Stimulated activated memory B cell treated with anti-CD40 and anti-IgM and Interleukin-4, amounts not matched to agents 10 μg/mL and 1 μg/mL and 100 μg/mL, for 72 hours (primary cell): ENCODE results near the gene BCL2L1.
A peak's percentile ranks its signal among the peaks of the same experiment; 100 is the strongest.

ENCODE experiments used
- ATAC-seq: fragments of 150-1000 bp; cut with Tn5 transposase; 2 replicates; pipeline ENCODE4 v1.10.0; 2021
- H3K27ac Mint-ChIP-seq: one replicate; pipeline ENCODE4 v1.8.0; 2022; ENCODE audit warnings: mild to moderate bottlenecking, mixed read lengths
- H3K27me3 Mint-ChIP-seq: one replicate; pipeline ENCODE4 v1.8.0; 2022; ENCODE audit warnings: mixed read lengths
- H3K36me3 Mint-ChIP-seq: one replicate; pipeline ENCODE4 v1.8.0; 2022; ENCODE audit warnings: mixed read lengths
- H3K4me1 Mint-ChIP-seq: one replicate; pipeline ENCODE4 v1.8.0; 2022; ENCODE audit warnings: mixed read lengths
- H3K4me3 Mint-ChIP-seq: one replicate; pipeline ENCODE4 v1.8.0; 2022; ENCODE audit warnings: mild to moderate bottlenecking, moderate library complexity, mixed read lengths
- H3K9me3 Mint-ChIP-seq: one replicate; pipeline ENCODE4 v1.8.0; 2022; ENCODE audit warnings: mixed read lengths

Gene BCL2L1

DNA sequence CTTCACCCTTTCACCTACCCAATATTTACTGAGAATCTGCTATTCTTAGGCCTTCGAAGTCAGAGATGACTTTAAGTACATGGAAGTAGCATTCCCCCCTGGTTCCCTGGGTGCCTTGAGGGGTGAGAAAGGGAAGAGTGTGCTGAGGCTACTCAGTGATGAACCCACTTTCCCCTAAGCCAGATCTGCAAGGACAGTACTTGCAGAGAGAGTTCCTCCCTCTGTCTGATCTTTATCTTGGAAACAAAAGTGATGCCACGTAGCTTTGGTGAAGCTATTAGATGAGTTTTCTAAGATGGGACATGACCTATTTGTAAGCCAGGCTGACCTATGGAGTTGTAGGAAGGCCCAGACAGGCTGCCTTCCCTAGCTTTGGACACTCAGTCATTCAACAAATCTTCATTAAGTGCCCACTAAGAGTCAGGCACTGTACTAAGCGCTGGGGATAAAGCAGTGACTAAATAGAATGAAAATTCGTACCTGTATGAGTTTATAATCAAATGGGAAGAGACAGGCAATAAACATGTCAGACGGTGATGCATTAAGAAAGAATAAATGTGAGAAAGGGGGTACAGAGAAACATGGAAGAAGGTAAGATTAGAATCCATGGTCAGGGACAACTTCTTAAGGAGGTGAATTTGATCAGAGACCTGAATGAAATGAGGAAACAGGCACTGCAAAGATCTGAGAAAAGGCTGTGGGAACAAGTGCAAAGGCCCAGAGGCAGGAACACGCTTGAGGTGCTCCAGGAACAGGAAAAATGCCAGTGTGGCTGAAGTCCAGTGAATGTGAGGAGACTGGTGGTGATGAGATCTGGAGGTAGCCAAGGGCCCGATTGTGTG lies 42.2 kb downstream of the BCL2L1 start:
- Mint-ChIP-seq H3K36me3 (peaks cover 64% of the 10 kb centered on the region), H3K9me3 (no peaks in the 10 kb centered on the region), H3K27ac (peak overlapping the region; percentile 30), H3K4me1 (peaks cover 81% of the 10 kb centered on the region), H3K27me3 (no peaks in the 10 kb centered on the region), H3K4me3 (no peak overlapping the region)
- ATAC-seq: no peak

DNA sequence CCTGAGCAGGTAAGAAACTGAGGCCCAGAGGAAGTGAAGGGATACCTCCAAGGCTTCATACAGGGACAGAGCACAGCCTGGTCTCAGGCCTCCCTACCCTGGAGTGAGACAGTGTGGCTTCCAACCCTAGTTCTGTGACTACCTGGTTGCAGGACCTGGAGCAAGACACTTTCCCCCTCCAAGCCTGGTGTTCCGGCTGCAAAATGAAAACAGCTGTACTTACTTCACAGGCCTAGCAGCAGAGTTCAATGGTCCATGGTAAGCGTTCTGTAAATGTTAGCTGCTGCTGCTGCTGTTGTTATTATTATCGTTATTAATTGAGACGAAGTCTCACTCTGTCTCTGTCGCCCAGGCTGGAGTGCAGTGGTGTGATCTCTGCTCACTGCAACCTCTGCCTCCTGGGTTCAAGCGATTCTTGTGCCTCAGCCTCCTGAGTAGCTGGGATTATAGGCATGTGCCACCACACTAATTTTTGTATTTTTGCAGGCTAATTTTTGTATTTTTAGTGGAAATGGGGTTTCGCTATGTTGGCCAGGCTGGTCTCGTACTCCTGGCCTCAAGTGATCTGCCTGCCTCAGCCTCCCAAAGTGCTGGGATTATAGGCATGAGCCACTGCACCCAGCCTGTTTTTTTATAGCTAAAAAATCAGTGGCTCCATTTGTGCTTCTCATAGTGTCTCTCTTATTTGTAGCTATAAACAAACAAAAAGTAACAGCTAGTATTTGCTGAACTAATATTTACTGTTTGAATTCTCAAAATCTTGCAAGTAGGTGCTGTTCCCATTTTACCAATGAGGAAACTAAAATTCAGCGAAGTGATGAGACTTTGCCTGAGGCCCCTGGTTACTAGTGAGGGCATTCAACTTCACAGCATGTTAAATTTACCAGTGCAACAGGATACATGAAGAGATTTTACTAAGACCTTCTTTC lies 43.0 kb downstream of the BCL2L1 start:
- H3K4me1 Mint-ChIP-seq: peaks cover 81% of the 10 kb centered on the region
- H3K36me3 Mint-ChIP-seq: peaks cover 69% of the 10 kb centered on the region
- H3K9me3 Mint-ChIP-seq: no peaks in the 10 kb centered on the region
- H3K27me3 Mint-ChIP-seq: no peaks in the 10 kb centered on the region
- no peak overlapping the region for H3K4me3 Mint-ChIP-seq
- ATAC-seq: no peak
- peak overlapping the region; percentile 24 for H3K27ac Mint-ChIP-seq

DNA sequence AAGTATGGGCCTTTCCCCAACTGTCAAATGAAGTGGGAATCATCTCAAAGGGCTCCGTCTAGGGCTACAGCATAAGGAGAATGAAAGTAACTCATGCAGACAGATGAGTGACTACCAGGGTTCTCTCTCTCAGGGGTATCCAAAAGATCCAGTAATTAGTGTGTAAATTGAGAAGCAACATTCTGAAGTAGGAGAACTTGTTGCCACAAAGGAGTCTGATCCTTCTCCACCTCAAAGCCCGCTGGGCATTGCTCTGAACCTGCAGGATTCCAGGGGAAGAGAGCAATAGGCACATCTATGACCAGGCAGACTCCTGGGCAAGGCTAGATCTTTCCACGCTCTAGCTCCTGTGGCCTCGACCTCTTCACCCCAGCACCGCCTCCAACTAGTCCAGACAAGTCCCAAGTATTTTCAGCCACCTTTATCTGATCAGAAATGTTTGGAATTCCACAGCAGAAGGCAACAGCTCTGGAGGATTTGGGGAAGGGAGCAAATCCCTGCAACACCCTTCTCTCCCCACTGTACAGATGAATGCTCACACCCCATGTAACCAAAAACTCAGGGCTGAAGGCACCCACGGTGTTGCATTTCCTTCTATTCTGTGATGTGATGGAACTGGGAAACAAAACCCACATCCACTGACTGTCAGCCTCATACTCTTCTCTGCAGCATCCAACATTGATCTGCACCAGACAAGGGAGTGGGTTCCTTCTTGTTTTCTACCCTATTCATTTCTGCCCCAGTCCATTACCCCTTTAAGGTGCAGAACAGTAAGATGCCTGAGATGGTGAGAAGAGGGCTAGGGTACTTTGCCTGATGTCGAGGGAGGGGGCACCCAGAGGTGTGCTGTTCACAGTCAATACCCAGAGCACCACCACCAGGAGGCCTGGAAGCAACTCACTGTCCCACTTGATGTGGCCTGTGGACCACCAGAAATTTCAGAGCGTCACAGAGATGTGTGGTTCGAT lies 44.0 kb downstream of the BCL2L1 start:
- Mint-ChIP-seq H3K4me3 (no peak overlapping the region), H3K36me3 (peaks cover 78% of the 10 kb centered on the region), H3K27ac (peak overlapping the region; percentile 24), H3K4me1 (peaks cover 82% of the 10 kb centered on the region), H3K9me3 (no peaks in the 10 kb centered on the region), H3K27me3 (no peaks in the 10 kb centered on the region)
- no peak for ATAC-seq

DNA sequence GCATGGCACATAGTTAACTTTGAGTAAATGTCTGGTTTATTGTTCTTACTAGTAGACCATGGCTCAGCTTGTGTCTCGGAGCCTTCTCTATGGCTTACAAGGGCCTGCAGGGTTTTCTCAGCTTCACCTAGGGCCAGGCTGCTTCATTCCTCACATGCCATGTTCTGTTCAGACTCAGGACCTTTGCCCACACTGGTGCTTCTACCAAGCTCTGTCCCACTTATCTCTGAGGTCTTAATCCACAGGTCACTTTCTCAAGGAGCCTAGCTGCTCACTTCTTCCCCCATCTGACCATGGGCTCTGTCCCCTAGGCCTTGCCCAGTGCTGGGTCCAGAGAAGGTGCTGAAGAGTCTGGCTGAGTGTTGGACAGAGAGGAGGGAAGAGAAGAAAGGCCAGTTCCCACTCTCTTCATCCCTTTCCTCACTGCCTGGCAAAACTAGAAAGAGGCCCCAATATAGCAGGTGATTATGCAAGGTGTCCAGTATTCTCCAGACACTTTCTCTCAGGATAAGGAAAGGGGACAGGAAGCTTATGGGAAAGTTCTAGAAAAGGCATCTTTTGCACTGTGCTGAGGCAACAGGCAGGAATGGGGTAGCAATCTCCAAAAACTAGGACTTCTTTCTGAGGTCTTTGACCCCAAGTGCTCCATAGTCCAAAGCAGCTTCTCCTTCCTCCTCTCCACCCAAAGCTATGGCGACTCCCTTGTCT lies 45.0 kb downstream of the BCL2L1 start:
- H3K4me1 Mint-ChIP-seq: peaks cover 77% of the 10 kb centered on the region
- H3K27me3 Mint-ChIP-seq: no peaks in the 10 kb centered on the region
- no peak overlapping the region for H3K4me3 Mint-ChIP-seq
- no peak for ATAC-seq
- no peaks in the 10 kb centered on the region for H3K9me3 Mint-ChIP-seq
- H3K36me3 Mint-ChIP-seq: peaks cover 75% of the 10 kb centered on the region
- peak overlapping the region; percentile 60 for H3K27ac Mint-ChIP-seq

DNA sequence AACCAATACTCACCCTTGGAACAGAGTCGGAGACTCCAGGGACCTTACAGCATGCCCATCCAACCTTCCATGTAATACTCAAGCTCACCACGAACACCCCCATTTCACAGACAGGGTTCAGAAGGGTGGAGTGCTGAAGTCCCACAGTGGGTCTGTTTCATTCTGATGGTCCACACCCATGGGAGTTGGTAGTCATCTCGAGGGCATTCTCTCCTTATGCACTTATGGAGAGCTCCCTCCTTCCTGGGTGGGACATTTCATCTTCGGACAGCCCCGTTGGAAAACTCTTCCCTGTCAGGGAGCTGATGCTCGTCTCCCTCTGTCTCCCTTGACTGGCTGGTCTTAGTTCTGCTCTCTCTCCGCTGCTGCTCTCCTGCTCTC lies 46.1 kb downstream of the BCL2L1 start:
- no peak for ATAC-seq

DNA sequence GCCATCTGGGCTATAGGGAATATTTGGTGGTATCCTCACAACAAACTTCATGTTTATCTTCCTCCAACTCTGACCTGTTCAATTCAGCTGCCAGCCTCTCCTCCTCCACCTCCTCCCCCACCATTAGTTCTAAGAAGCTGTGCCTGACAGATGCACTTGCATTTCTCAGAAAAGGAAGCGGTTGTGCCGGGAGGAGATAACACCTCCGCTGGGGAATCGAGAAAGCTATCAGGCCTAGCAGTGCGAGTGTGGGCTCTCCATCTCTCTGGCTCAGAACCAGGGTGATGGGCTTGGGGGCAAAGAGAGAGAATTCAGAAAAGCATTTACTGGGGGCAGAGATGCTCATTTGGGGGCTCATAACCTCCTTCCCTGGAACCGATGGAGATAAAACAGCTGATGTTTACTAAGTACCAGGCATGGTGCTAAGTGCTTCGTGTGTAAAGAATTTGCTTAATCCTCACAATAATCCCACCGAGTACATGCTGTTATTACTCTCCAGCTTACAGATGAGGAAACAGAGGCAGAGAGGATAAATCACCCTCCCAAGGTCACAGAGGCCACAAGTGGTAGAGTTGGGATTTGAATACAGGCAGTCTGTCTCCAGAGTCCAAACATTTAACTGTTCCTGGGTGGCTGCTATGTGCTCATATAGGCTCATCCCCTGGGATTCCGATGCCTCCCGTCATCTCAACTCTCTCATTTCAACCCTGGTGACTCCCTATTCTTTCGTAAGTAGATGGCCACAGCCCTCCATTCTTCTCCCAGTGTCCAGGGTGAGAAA lies 46.6 kb downstream of the BCL2L1 start:
- ATAC-seq: peak; percentile 81
- Mint-ChIP-seq H3K36me3 (peaks cover 75% of the 10 kb centered on the region), H3K9me3 (no peaks in the 10 kb centered on the region), H3K27me3 (no peaks in the 10 kb centered on the region), H3K27ac (peak overlapping the region; percentile 83), H3K4me1 (peaks cover 69% of the 10 kb centered on the region), H3K4me3 (peak overlapping the region; percentile 73)

More for the DNA sequence above, 46.1 kb downstream of the BCL2L1 start:
- Mint-ChIP-seq H3K4me1 (peaks cover 69% of the 10 kb centered on the region), H3K9me3 (no peaks in the 10 kb centered on the region), H3K36me3 (peaks cover 76% of the 10 kb centered on the region), H3K27me3 (no peaks in the 10 kb centered on the region), H3K27ac (peak overlapping the region; percentile 83), H3K4me3 (peak overlapping the region; percentile 60)

DNA sequence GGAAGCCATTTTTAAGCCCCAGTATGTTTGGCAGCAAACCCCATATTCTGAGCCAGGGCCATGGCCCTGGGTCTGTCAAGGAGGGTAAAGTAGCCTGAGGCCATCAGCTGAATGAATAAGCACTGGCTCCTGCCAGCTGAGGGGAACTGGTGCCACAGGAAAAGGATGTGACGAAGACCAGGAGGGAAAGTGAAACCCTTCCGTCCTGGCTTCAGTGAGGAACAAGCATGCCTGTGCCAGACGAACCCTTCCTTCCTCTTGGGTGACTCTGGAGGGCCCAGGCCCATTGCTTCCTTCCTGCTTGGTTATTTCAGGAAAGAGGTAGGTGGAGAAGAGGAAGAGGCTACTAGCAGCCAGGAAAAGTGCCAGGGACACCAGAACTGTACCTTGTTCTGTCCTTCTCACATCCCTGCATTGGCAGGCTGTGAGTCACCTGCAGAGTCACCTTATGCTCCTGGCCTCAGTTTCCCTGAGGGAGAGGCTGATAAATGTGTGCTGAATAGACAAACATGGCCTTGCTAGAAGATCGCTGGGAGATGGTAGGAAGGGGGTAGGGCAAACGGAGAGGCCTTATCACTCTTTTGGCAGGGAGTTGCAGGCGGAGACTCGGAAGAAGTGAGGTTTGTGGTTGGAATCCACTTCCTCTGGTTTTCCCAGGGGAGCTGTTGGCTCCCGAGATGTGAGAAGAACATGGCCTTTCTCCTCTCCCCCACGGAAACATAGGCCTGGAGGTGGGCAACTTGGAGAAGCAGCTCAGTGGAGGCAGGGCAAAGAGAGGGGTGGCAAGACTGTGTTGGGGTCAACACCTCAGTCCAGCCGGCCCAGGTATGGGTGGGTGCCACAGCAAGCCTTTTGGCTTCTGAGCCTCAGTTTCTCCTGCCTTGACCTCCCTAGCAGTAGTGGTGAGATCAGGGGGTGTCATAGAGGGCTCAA lies 47.5 kb downstream of the BCL2L1 start:
- ATAC-seq: peak; percentile 79
- H3K27ac Mint-ChIP-seq: peak overlapping the region; percentile 83
- no peaks in the 10 kb centered on the region for H3K27me3 Mint-ChIP-seq
- H3K9me3 Mint-ChIP-seq: no peaks in the 10 kb centered on the region
- peak overlapping the region; percentile 73 for H3K4me3 Mint-ChIP-seq
- H3K36me3 Mint-ChIP-seq: peaks cover 68% of the 10 kb centered on the region
- peaks cover 63% of the 10 kb centered on the region for H3K4me1 Mint-ChIP-seq

DNA sequence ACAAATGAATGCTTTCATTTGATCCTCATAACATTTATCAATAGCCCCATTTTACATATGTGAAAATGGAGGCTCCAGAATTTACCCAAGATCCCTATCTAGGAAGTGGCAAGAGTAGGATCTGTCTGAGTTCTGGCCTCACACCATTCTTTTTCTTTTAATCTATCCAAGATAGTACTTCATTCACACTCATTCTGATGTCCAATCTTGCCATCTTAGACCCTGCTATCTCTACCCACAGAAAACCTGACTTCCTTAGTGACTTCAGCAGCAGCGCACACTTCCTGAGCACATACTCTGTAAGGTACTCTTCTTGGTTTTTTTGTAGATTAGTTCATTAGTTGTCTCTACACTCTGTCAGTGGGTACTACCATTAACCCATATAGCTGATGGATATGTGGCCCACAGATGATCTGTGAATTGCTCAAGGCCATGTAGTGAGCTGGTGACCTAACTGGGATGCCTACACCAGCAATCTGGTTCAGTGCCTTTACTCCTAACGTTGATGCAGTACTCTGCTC lies 48.7 kb downstream of the BCL2L1 start:
- Mint-ChIP-seq H3K9me3 (no peaks in the 10 kb centered on the region), H3K27me3 (no peaks in the 10 kb centered on the region), H3K4me1 (peaks cover 70% of the 10 kb centered on the region), H3K36me3 (peaks cover 72% of the 10 kb centered on the region), H3K27ac (peak overlapping the region; percentile 83), H3K4me3 (no peak overlapping the region)
- no peak for ATAC-seq

DNA sequence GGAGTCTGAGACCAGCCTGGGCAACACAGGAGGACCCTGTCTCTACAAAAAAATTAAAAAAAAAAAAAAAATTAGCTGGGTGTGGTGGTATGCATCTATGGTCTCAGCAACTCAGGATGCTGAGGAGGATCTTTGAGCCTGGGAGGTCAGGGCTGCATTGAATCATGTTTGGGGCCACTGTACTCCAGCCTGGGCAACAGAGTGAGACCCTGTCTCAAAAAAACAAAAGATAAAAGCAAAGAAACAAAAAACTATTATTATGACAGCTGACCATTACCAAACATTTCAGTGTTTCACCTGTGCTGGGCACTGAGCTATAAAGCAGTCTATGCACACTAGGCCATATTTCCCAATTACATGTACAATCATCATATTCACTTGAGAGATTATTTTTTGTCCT lies 49.2 kb downstream of the BCL2L1 start:
- Mint-ChIP-seq H3K27ac (peak overlapping the region; percentile 83), H3K9me3 (no peaks in the 10 kb centered on the region), H3K4me3 (no peak overlapping the region), H3K36me3 (peaks cover 67% of the 10 kb centered on the region), H3K4me1 (peaks cover 66% of the 10 kb centered on the region), H3K27me3 (no peaks in the 10 kb centered on the region)
- no peak for ATAC-seq

DNA sequence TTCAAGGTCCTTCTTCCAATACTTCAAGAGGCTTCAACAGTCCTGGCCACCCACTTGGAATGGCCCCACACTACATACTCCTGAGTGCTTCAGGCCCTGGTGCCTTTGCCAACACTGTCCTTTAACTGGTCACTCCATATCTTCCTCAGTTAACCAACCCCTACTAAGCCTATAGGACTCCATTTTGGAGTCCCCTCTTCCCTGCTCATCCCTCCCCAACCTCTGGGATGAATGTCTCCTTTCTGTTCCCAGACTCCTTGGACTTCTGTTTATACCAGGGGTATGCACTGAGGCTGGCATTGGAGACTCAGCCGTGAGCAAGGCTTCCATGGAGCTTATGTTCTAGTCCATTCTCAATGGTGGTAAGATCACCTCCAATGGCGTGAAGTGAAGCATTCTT lies 51.3 kb downstream of the BCL2L1 start:
- H3K27me3 Mint-ChIP-seq: no peaks in the 10 kb centered on the region
- peaks cover 60% of the 10 kb centered on the region for H3K36me3 Mint-ChIP-seq
- no peak overlapping the region for H3K4me3 Mint-ChIP-seq
- H3K27ac Mint-ChIP-seq: no peak overlapping the region
- ATAC-seq: no peak
- H3K9me3 Mint-ChIP-seq: no peaks in the 10 kb centered on the region
- H3K4me1 Mint-ChIP-seq: peaks cover 69% of the 10 kb centered on the region

DNA sequence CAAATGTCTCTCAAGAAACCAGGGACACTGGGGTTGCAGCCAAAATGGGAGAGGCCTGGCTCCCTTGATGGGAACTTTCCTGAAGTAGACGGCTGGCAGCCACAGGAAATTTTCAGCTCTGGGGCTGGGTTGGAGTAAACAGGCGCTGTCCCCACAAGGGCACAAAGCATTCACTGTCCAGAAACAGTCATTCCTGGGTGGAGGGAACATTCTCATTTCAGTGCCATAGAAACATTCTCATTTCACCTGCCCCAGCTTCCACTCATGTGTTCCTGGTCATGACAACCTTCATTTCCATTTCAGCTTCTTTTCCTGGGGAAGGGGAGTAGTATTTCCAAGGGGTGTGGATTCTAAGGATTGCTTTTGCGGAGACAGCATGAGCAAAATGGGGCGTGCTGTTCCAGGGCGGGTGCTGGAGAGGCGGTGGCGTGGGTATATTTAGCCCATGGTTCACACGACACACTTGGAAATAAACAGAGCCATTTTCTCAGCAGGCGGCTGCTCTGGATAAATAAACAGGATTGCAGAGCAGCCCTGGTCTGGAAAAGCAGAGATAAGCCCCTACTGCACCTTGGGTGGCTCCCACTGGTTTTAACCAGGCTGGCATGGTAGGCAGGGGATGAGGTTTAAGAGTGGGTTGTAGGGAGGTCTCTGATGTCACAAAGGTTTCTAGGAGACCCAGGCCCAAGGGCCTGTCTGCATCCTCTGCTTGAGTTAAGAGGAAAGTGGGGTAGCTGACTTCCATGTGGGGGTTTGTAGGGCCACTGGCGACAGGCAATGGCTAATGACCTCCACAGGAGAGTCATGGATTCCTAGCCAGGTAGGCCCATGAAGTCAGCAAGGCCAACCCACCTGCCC lies 52.1 kb downstream of the BCL2L1 start:
- Mint-ChIP-seq H3K27me3 (no peaks in the 10 kb centered on the region), H3K27ac (peak overlapping the region; percentile 69), H3K9me3 (no peaks in the 10 kb centered on the region), H3K36me3 (peaks cover 61% of the 10 kb centered on the region), H3K4me1 (peaks cover 69% of the 10 kb centered on the region), H3K4me3 (no peak overlapping the region)
- ATAC-seq: no peak

DNA sequence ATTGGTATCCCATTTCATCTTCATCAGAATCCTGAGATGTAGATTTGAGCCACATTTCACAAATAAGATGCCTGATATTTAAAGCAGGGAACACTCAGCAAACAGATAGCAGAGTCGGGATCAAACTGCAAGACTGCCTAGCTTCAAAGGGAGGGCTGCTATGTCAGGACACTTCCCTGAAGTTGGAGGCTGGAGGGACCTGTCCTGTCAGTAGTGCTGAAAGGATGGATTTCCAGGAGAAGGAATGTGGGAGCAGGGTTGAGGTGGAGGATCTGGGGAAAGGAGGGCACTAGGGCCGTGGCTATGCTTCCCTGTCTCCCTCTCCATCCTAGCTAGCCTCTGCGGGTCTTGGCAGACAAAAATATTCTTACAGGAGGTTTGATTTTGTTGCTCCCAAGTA lies 52.8 kb downstream of the BCL2L1 start:
- H3K9me3 Mint-ChIP-seq: no peaks in the 10 kb centered on the region
- no peak for ATAC-seq
- H3K27ac Mint-ChIP-seq: peak overlapping the region; percentile 69
- peaks cover 62% of the 10 kb centered on the region for H3K36me3 Mint-ChIP-seq
- no peak overlapping the region for H3K4me3 Mint-ChIP-seq
- no peaks in the 10 kb centered on the region for H3K27me3 Mint-ChIP-seq
- peaks cover 63% of the 10 kb centered on the region for H3K4me1 Mint-ChIP-seq
